ENCODE results near the gene PTGS1. TPM values are rescaled to one million over a fixed set of nuclear protein-coding genes. Genes with fewer than 3 reads are reported as not detected.

Gene PTGS1
- total RNA-seq, 4 donors from 2014 or later, result 14.2 to 27.9 (median 20.2) TPM

DNA sequence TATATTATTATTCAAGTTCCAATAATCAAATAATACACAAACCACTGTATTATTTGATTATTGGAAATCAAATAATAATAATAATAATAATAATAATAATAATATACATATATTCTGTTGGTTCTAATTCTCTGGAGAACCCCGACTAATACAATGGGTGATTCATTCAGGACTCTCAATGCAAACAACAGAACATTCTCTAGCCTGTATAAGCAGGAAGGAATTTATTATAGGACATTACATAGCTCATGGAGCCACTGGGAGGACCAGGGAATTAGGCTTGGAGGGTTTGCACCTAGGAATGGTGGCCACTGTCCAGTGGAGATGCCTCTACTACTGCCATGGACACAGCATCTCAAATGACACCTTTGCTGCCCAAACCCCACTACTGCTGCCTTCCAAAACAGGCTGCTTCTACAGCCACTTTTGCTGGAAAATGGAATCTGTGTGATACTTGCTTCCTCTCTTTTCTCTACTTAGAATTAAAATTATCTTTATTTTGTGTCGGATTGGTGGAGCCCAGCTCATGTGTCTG, 25.9 kb downstream of the PTGS1 start:
- in situ Hi-C loops (cut with MboI; ENCODE audit: low pct_ligation_motif_present in 1 of 4, low pct_unique_long_range_greater_than_20kb in 1 of 4, low sequenced_read_pairs in 3 of 4) (no loop called here), intact Hi-C loops (cut with DNase I; ENCODE audit: low total_unique reads) (no loop called here)
- H3K27me3 ChIP-seq, result no peaks in the 10 kb centered on the region
- H3K4me3 ChIP-seq, result no peak overlapping the region
- TF ChIP-seq CTCF (IDR thresholded peaks at IDR 0.05), result no peak
- no peak for TF ChIP-seq EP300 (IDR thresholded peaks at IDR 0.05; ENCODE audit: low read depth)
- TF ChIP-seq POLR2AphosphoS5 (IDR thresholded peaks at IDR 0.05), result no peak
- no peak for TF ChIP-seq POLR2A (IDR thresholded peaks at IDR 0.05)
- peaks cover 0 to 20% (median 4%) of the 10 kb centered on the region in 4 donors for H3K4me1 ChIP-seq
- no peaks in the 10 kb centered on the region for H3K36me3 ChIP-seq
- H3K27ac ChIP-seq, result no peak overlapping the region
- WGBS, 2 donors (ENCODE audit: low coverage in 1 of 2), result 72% methylated on average over 2 of the region's 2 CpGs
- H3K9me3 ChIP-seq, result no peaks in the 10 kb centered on the region
- DNase-seq, result no peak

DNA sequence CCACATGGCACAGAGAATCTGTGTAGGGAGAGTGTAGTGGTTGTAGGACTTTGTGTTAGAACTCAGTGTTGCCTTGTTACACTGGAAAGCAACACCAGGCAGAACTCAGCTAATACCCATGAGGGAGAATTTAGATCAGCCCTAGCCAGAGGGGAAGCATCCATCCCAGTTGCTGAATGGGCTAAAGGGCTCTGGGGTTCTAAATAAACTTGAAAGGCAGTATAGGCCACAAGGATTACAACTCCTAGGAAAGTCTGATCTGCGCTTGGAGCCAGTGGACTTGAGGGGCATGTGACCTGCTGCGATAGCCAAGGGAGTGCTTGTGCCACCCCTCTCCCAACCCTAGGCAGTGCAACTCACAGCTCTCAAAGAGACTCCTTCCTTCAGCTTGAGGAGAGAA, 26.9 kb downstream of the PTGS1 start:
- 100% methylated on average over 1 to 2 of the region's 2 CpGs for WGBS, 2 donors (ENCODE audit: low coverage in 1 of 2)
- in situ Hi-C loops (cut with MboI; ENCODE audit: low pct_ligation_motif_present in 1 of 4, low pct_unique_long_range_greater_than_20kb in 1 of 4, low sequenced_read_pairs in 3 of 4) (no loop called here), intact Hi-C loops (cut with DNase I; ENCODE audit: low total_unique reads) (no loop called here)
- H3K27me3 ChIP-seq, result no peaks in the 10 kb centered on the region
- H3K9me3 ChIP-seq, result no peaks in the 10 kb centered on the region
- TF ChIP-seq CTCF (IDR thresholded peaks at IDR 0.05) (no peak), POLR2A (IDR thresholded peaks at IDR 0.05) (no peak), POLR2AphosphoS5 (IDR thresholded peaks at IDR 0.05) (no peak), EP300 (IDR thresholded peaks at IDR 0.05; ENCODE audit: low read depth) (no peak)
- peaks cover 0 to 23% (median 4%) of the 10 kb centered on the region in 4 donors for H3K4me1 ChIP-seq
- no peaks in the 10 kb centered on the region for H3K36me3 ChIP-seq
- no peak for DNase-seq
- no peak overlapping the region for H3K27ac ChIP-seq
- H3K4me3 ChIP-seq, result no peak overlapping the region

- peaks cover 0 to 25% (median 4%) of the 10 kb centered on the region in 4 donors for H3K4me1 ChIP-seq
- H3K36me3 ChIP-seq, result no peaks in the 10 kb centered on the region
- WGBS, 2 donors (ENCODE audit: low coverage in 1 of 2), result 90% methylated on average over 3 of the region's 3 CpGs; no CpG with 5 or more reads in 1 of the 2 donors
- TF ChIP-seq POLR2AphosphoS5 (IDR thresholded peaks at IDR 0.05) (no peak), EP300 (IDR thresholded peaks at IDR 0.05; ENCODE audit: low read depth) (no peak), CTCF (IDR thresholded peaks at IDR 0.05) (no peak), POLR2A (IDR thresholded peaks at IDR 0.05) (no peak)
- no peaks in the 10 kb centered on the region for H3K27me3 ChIP-seq
- DNase-seq, result no peak
- H3K9me3 ChIP-seq, result no peaks in the 10 kb centered on the region
- H3K27ac ChIP-seq, result no peak overlapping the region
- intact Hi-C loops (cut with DNase I; ENCODE audit: low total_unique reads), result no loop called here
- H3K4me3 ChIP-seq, result no peak overlapping the region
- in situ Hi-C loops (cut with MboI; ENCODE audit: low pct_ligation_motif_present in 1 of 4, low pct_unique_long_range_greater_than_20kb in 1 of 4, low sequenced_read_pairs in 3 of 4), result no loop called here
These were observed 27.6 kb downstream of the PTGS1 start for GRCh38 chr9:122398371-122398924.

- DNase-seq, result no peak
- Histone ChIP-seq H3K9me3 (no peaks in the 10 kb centered on the region), H3K36me3 (no peaks in the 10 kb centered on the region), H3K27ac (no peak overlapping the region), H3K4me1 (peaks cover 0 to 5% (median 0%) of the 10 kb centered on the region in 4 donors), H3K4me3 (no peak overlapping the region), H3K27me3 (no peaks in the 10 kb centered on the region)
- WGBS, 2 donors (ENCODE audit: low coverage in 1 of 2), result 92 to 93% methylated on average over 8 of the region's 8 CpGs
- TF ChIP-seq CTCF (IDR thresholded peaks at IDR 0.05) (no peak), EP300 (IDR thresholded peaks at IDR 0.05; ENCODE audit: low read depth) (no peak), POLR2AphosphoS5 (IDR thresholded peaks at IDR 0.05) (no peak), POLR2A (IDR thresholded peaks at IDR 0.05) (no peak)
- intact Hi-C loops (cut with DNase I; ENCODE audit: low total_unique reads) (no loop called here), in situ Hi-C loops (cut with MboI; ENCODE audit: low pct_ligation_motif_present in 1 of 4, low pct_unique_long_range_greater_than_20kb in 1 of 4, low sequenced_read_pairs in 3 of 4) (no loop called here)
These were observed 31.1 kb downstream of the PTGS1 start for GRCh38 chr9:122401896-122402295.
